ENCODE results near the gene GNAS-AS1. TPM values are rescaled to one million over a fixed set of nuclear protein-coding genes. Genes with fewer than 3 reads are reported as not detected.

The GNAS-AS1 gene
- total RNA-seq, 4 donors from 2014 or later = 0.55 to 1.1 TPM; not detected in 2

DNA sequence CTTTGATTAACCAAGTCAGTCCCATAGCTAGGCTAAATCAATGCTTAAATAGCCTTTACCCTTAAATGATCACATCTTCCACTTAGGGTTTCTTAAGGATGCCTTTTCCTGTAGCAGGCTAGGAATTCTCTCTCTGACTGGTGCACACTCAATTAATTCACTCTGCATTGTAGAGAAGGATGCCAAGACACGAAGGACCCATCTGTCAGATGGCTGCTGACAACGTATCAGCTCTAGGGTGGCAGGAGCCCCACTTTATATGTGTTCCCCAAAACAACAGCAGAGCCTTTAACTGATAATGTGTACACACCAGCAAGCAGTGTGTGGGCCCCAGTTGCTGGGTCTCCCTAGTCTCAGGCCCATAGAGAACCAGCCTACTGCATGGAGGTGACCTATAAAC lies 15.1 kb upstream of the GNAS-AS1 start:
- Histone ChIP-seq H3K27ac (no peak overlapping the region), H3K4me3 (no peak overlapping the region), H3K9me3 (no peaks in the 10 kb centered on the region), H3K36me3 (no peaks in the 10 kb centered on the region), H3K27me3 (peaks cover 17% of the 10 kb centered on the region), H3K4me1 (peaks cover 0 to 8% (median 0%) of the 10 kb centered on the region in 4 donors)
- DNase-seq = no peak
- TF ChIP-seq EP300 (IDR thresholded peaks at IDR 0.05; ENCODE audit: low read depth) (no peak), POLR2AphosphoS5 (IDR thresholded peaks at IDR 0.05) (no peak), POLR2A (IDR thresholded peaks at IDR 0.05) (no peak)
- in situ Hi-C loops (cut with MboI; ENCODE audit: low pct_ligation_motif_present in 1 of 4, low pct_unique_long_range_greater_than_20kb in 1 of 4, low sequenced_read_pairs in 3 of 4) (loop anchor here (10.0 to 25.0 kb wide), 7 partner anchors 104 to 629 kb away; partner anchors contain the start of genes ANKRD60 (in 1 of the 4) and STX16 (in 1 of the 4)), intact Hi-C loops (cut with DNase I; ENCODE audit: low total_unique reads) (no loop called here)
- WGBS, 2 donors (ENCODE audit: low coverage in 1 of 2) = 90% methylated on average over 2 of the region's 2 CpGs; no CpG with 5 or more reads in 1 of the 2 donors

DNA sequence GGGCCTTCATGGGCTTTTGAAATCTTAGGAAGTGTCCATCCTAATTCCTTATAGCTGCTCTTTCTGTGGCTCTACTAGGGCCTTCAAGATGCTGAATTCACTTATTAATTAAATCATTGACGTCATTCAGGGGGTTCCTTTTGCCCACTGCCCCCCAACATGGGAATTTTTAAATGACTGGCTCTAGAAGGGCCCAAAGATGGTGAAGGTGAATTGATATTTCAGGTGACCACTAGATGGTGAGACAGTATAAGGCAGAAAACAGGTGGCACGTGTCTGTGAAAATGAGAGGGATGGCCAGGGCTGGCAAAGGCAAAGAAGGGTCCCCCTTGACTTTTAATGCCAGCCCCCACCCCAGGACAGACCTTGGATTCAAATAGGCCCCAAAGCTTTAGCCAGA lies 13.6 kb upstream of the GNAS-AS1 start:
- TF ChIP-seq, protein P1, sequence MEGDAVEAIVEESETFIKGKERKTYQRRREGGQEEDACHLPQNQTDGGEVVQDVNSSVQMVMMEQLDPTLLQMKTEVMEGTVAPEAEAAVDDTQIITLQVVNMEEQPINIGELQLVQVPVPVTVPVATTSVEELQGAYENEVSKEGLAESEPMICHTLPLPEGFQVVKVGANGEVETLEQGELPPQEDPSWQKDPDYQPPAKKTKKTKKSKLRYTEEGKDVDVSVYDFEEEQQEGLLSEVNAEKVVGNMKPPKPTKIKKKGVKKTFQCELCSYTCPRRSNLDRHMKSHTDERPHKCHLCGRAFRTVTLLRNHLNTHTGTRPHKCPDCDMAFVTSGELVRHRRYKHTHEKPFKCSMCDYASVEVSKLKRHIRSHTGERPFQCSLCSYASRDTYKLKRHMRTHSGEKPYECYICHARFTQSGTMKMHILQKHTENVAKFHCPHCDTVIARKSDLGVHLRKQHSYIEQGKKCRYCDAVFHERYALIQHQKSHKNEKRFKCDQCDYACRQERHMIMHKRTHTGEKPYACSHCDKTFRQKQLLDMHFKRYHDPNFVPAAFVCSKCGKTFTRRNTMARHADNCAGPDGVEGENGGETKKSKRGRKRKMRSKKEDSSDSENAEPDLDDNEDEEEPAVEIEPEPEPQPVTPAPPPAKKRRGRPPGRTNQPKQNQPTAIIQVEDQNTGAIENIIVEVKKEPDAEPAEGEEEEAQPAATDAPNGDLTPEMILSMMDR (IDR thresholded peaks at IDR 0.05) = peak in 1 of 5 experiments; percentile 22
- TF ChIP-seq EP300 (IDR thresholded peaks at IDR 0.05; ENCODE audit: low read depth) = no peak
- peaks cover 31% of the 10 kb centered on the region for H3K27me3 ChIP-seq
- H3K27ac ChIP-seq = no peak overlapping the region
- WGBS, 2 donors (ENCODE audit: low coverage in 1 of 2) = 57 to 67% methylated on average over 1 to 2 of the region's 2 CpGs
- in situ Hi-C loops (cut with MboI; ENCODE audit: low pct_ligation_motif_present in 1 of 4, low pct_unique_long_range_greater_than_20kb in 1 of 4, low sequenced_read_pairs in 3 of 4) (loop anchor here (10.0 to 25.0 kb wide), 7 partner anchors 102 to 627 kb away; partner anchors contain the start of genes ANKRD60 (in 1 of the 4) and STX16 (in 1 of the 4)), intact Hi-C loops (cut with DNase I; ENCODE audit: low total_unique reads) (no loop called here)
- no peak for DNase-seq
- H3K9me3 ChIP-seq = no peaks in the 10 kb centered on the region
- no peak overlapping the region for H3K4me3 ChIP-seq
- H3K4me1 ChIP-seq = no peaks in the 10 kb centered on the region
- H3K36me3 ChIP-seq = no peaks in the 10 kb centered on the region

DNA sequence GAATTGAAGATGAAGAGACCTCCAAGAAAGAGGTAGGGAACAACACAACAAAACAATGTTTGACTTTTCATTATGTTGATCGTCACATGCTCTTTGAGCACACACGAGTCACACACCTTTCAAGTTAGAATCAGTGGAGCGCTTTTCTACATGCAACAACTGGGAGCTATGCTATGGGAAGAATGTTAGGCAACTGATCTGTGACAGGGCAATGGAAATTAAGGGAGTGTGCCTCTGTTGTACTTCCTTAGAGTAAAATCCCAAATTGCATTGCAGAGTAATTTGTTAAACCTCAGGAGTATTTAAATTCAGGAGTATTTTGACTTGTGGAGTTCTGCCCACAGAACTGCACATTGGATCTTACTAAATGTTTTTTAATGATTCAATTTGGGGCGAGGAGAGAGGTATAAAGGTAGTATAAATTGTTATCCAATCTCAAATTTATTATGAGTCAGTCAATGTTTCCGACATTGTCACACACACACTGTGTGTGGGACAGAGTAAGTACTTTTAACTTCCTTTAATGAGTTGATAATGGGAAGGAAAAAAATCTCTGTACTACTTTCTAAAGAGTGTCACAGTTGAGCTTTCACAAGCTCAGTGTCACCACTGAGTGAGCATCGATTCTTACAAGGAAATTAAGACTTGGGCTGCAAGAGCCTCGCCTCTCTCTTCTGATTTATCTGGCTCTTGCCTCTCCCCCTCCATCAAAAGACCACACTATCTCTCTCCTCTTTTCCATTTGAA lies 12.5 kb upstream of the GNAS-AS1 start:
- intact Hi-C loops (cut with DNase I; ENCODE audit: low total_unique reads) = no loop called here
- Histone ChIP-seq H3K27ac (no peak overlapping the region), H3K9me3 (no peaks in the 10 kb centered on the region), H3K4me1 (no peaks in the 10 kb centered on the region), H3K36me3 (no peaks in the 10 kb centered on the region), H3K4me3 (no peak overlapping the region), H3K27me3 (peaks cover 36% of the 10 kb centered on the region)
- TF ChIP-seq POLR2AphosphoS5 (IDR thresholded peaks at IDR 0.05) (no peak), POLR2A (IDR thresholded peaks at IDR 0.05) (no peak), EP300 (IDR thresholded peaks at IDR 0.05; ENCODE audit: low read depth) (no peak)
- TF ChIP-seq, protein P1 (IDR thresholded peaks at IDR 0.05) = no peak
- 76 to 81% methylated on average over 7 of the region's 7 CpGs for WGBS, 2 donors (ENCODE audit: low coverage in 1 of 2)
- DNase-seq = no peak
- in situ Hi-C loops (cut with MboI; ENCODE audit: low pct_ligation_motif_present in 1 of 4, low pct_unique_long_range_greater_than_20kb in 1 of 4, low sequenced_read_pairs in 3 of 4) = loop anchor here (10.0 to 25.0 kb wide), 7 partner anchors 101 to 626 kb away; partner anchors contain the start of genes ANKRD60 (in 1 of the 4) and STX16 (in 1 of the 4)

DNA sequence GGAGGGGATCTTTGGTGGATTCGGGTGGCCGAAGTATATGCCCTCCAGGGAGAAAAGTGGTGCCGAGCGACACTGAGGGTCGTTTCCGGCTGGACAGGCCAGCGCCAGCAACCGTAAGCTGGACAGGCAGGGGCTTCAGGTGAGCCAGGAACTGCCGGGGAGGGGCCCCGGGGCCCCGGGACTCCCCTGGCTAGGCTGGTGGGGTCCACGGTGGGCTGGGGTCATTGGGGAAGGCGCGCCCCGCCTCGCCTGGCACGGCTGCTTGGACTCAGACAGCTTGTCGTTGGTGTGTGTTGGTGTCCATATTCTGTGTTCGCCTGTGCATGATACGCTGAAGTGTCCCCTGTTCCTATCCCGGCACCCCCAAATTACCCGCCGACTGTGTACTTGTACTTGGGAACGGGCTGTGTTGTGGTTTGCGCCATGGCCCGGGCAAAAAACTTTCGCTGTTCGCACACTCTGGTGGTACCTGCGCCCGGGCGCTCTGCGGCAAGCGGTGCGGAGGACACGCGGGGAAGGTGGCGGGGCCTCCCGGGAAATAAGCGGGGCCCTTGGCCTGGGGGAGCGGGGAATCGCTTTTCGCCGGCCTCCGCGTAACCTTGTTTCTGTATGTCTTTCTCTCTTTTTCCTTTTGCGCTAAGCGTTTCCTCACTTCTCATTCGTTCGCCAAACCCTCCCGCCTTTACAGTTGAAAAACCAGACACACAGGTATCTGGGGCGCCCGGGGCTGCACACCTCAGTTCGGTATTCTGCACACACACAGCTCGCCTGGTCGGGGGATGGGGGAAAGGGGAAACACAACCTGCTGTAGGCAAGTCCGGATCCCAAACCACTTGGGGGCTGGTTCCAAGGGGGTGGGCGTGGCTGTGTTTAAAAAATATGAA lies 5.0 kb upstream of the GNAS-AS1 start:
- peaks cover 99% of the 10 kb centered on the region for H3K27me3 ChIP-seq
- H3K36me3 ChIP-seq = no peaks in the 10 kb centered on the region
- DNase-seq = no peak
- in situ Hi-C loops (cut with MboI; ENCODE audit: low pct_ligation_motif_present in 1 of 4, low pct_unique_long_range_greater_than_20kb in 1 of 4, low sequenced_read_pairs in 3 of 4) (loop anchor here (25.0 kb wide), 6 partner anchors 93 to 618 kb away; partner anchors contain the start of genes ANKRD60 (in 1 of the 4) and STX16 (in 1 of the 4)), intact Hi-C loops (cut with DNase I; ENCODE audit: low total_unique reads) (loop anchor here (2.0 kb wide), 1 partner anchor 547 kb away; no protein-coding TSS in a partner anchor)
- no peaks in the 10 kb centered on the region for H3K9me3 ChIP-seq
- no peak overlapping the region for H3K27ac ChIP-seq
- WGBS, 2 donors (ENCODE audit: low coverage in 1 of 2) = 60% methylated on average over 57 of the region's 57 CpGs; no CpG with 5 or more reads in 1 of the 2 donors
- peaks cover 0 to 30% (median 9%) of the 10 kb centered on the region in 4 donors for H3K4me1 ChIP-seq
- TF ChIP-seq, protein P1 (IDR thresholded peaks at IDR 0.05) = no peak
- no peak for TF ChIP-seq POLR2AphosphoS5 (IDR thresholded peaks at IDR 0.05)
- no peak for TF ChIP-seq POLR2A (IDR thresholded peaks at IDR 0.05)
- TF ChIP-seq EP300 (IDR thresholded peaks at IDR 0.05; ENCODE audit: low read depth) = no peak
- peak overlapping the region in 1 of 4 donors; percentile 43 for H3K4me3 ChIP-seq

All from transverse colon (tissue), 4 donors.